Muscle of arm (tissue), 14 donors: ENCODE data around the gene ZNF554. TPM values are rescaled to one million over a fixed set of nuclear protein-coding genes. Genes with fewer than 3 reads are reported as not detected.

Source experiments
- DNase-seq: peaks from one replicate; pipeline ENCODE4 v3.0.0-alpha.2; 2013
- long read RNA-seq, 11 donors: transcript quantifications; one replicate each; lab custom pipeline, GENCODE V29; 2026
- polyA plus RNA-seq, 12 donors: library from polyadenylated mRNA; unstranded; fragments of 120-200 nt; gene quantifications; one replicate each; pipeline ENCODE4 v1.2.1, GENCODE V29; 2013; ENCODE audit not compliant: insufficient read length in 12 of 12

The ZNF554 gene
- polyA plus RNA-seq = 1 to 10 TPM in 11 of 12 donors, not detected in 1; 4.9 to 7.2 (median 6.4) TPM
- long read RNA-seq, donor 1, partial matches to known transcripts = 0 of 2 reads
- long read RNA-seq, donor 1, other reads (novel, unspliced or antisense) = 0 of 2 reads
- long read RNA-seq, donor 2, partial matches to known transcripts = 0 of 1 reads
- long read RNA-seq, donor 2, other reads (novel, unspliced or antisense) = 0 of 1 reads
- long read RNA-seq, donor 3 = 0 reads
- long read RNA-seq, donor 4 = 0 reads
- long read RNA-seq, donor 5 = 0 reads
- long read RNA-seq, donor 6 = 0 reads
- long read RNA-seq, donor 7, partial matches to known transcripts = 0 of 1 reads
- long read RNA-seq, donor 7, other reads (novel, unspliced or antisense) = 0 of 1 reads
- long read RNA-seq, donor 8, partial matches to known transcripts = 0 of 1 reads
- long read RNA-seq, donor 8, other reads (novel, unspliced or antisense) = 0 of 1 reads
- long read RNA-seq, donor 9 = 0 reads
- long read RNA-seq, donor 10 = 0 reads
- long read RNA-seq, donor 11 = 0 reads

- DNase-seq = peak; percentile 96
Measured at GRCh38 chr19:2819540-2820111, at the start of gene ZNF554. Gene ZNF554 (plus strand): TSS chr19:2819868. CDS start chr19:2820072, 204 bp downstream.

- peak; percentile 75 for DNase-seq
Measured at GRCh38 chr19:2770055-2771013, 49.3 kb upstream of the ZNF554 start.

GRCh38 chr19:2771786-2772674, 47.6 kb upstream of the ZNF554 start:
- DNase-seq = peak; percentile 25

GRCh38 chr19:2774083-2774679, 45.5 kb upstream of the ZNF554 start:
- DNase-seq = no peak

GRCh38 chr19:2774953-2775555, 44.6 kb upstream of the ZNF554 start:
- no peak for DNase-seq

- no peak for DNase-seq
Measured at GRCh38 chr19:2775556-2776430, 43.9 kb upstream of the ZNF554 start.

- DNase-seq = no peak
Measured at GRCh38 chr19:2777952-2778683, 41.5 kb upstream of the ZNF554 start.

- DNase-seq = no peak
Measured at GRCh38 chr19:2779121-2779740, 40.4 kb upstream of the ZNF554 start.

- DNase-seq = no peak
Measured at GRCh38 chr19:2780284-2780683, 39.4 kb upstream of the ZNF554 start.

GRCh38 chr19:2782329-2782935, 37.2 kb upstream of the ZNF554 start:
- DNase-seq = no peak

- DNase-seq = peak; percentile 97
Measured at GRCh38 chr19:2782936-2783780, 36.5 kb upstream of the ZNF554 start, which contains the start of gene SGTA. Gene SGTA (minus strand): TSS chr19:2783273. CDS start chr19:2769068, 14,205 bp downstream.

GRCh38 chr19:2783781-2784145, 35.9 kb upstream of the ZNF554 start:
- no peak for DNase-seq

- DNase-seq = peak; percentile 99
Measured at GRCh38 chr19:2785244-2785997, 34.2 kb upstream of the ZNF554 start, which contains the start of gene THOP1. Gene THOP1 (plus strand): TSS chr19:2785503. CDS start chr19:2785663, 160 bp downstream.

GRCh38 chr19:2787115-2787514, 32.6 kb upstream of the ZNF554 start:
- DNase-seq = no peak

- no peak for DNase-seq
Measured at GRCh38 chr19:2788237-2788636, 31.4 kb upstream of the ZNF554 start.
